ENCODE results near the gene LRIF1. TPM values are rescaled to one million over a fixed set of nuclear protein-coding genes. Genes with fewer than 3 reads are reported as not detected.

The LRIF1 gene
- total RNA-seq, 4 donors from 2014 or later = 5.1 to 9.5 (median 5.6) TPM

- Histone ChIP-seq H3K27ac (no peak overlapping the region), H3K4me1 (no peaks in the 10 kb centered on the region), H3K4me3 (no peak overlapping the region), H3K9me3 (no peaks in the 10 kb centered on the region), H3K36me3 (no peaks in the 10 kb centered on the region), H3K27me3 (no peaks in the 10 kb centered on the region)
- WGBS, 2 donors = 49 to 68% methylated on average over 2 of the region's 2 CpGs
- DNase-seq = no peak
- intact Hi-C loops (cut with DNase I) = no loop called here
- TF ChIP-seq CTCF (IDR thresholded peaks at IDR 0.05) (no peak), POLR2A (IDR thresholded peaks at IDR 0.05) (no peak)
These were observed 34.8 kb downstream of the LRIF1 start for GRCh38 chr1:110928904-110929303.

- WGBS, 2 donors = 60 to 64% methylated on average over 1 of the region's 1 CpG
- intact Hi-C loops (cut with DNase I) = no loop called here
- no peak for TF ChIP-seq CTCF (IDR thresholded peaks at IDR 0.05)
- no peak for TF ChIP-seq POLR2A (IDR thresholded peaks at IDR 0.05)
- H3K27me3 ChIP-seq = no peaks in the 10 kb centered on the region
- H3K9me3 ChIP-seq = no peaks in the 10 kb centered on the region
- no peak overlapping the region for H3K27ac ChIP-seq
- no peak overlapping the region for H3K4me3 ChIP-seq
- H3K36me3 ChIP-seq = no peaks in the 10 kb centered on the region
- no peaks in the 10 kb centered on the region for H3K4me1 ChIP-seq
- DNase-seq = no peak
These were observed 35.5 kb downstream of the LRIF1 start for GRCh38 chr1:110928191-110928590.

- TF ChIP-seq CTCF (IDR thresholded peaks at IDR 0.05) (no peak), POLR2A (IDR thresholded peaks at IDR 0.05) (no peak)
- H3K9me3 ChIP-seq = no peaks in the 10 kb centered on the region
- WGBS, 2 donors = 53 to 60% methylated on average over 2 of the region's 2 CpGs
- H3K4me1 ChIP-seq = no peaks in the 10 kb centered on the region
- no peak for DNase-seq
- no peak overlapping the region for H3K4me3 ChIP-seq
- no peak overlapping the region for H3K27ac ChIP-seq
- H3K36me3 ChIP-seq = no peaks in the 10 kb centered on the region
- intact Hi-C loops (cut with DNase I) = no loop called here
- no peaks in the 10 kb centered on the region for H3K27me3 ChIP-seq
These were observed 36.1 kb downstream of the LRIF1 start for GRCh38 chr1:110927484-110928075.

GRCh38 chr1:110921953-110922352 lies 41.8 kb downstream of the LRIF1 start:
- no peak for DNase-seq
- intact Hi-C loops (cut with DNase I) = no loop called here
- Histone ChIP-seq H3K4me1 (no peaks in the 10 kb centered on the region), H3K36me3 (no peaks in the 10 kb centered on the region), H3K27me3 (no peaks in the 10 kb centered on the region), H3K4me3 (no peak overlapping the region), H3K27ac (no peak overlapping the region), H3K9me3 (no peaks in the 10 kb centered on the region)
- WGBS, 2 donors = 87 to 94% methylated on average over 1 of the region's 1 CpG
- TF ChIP-seq CTCF (IDR thresholded peaks at IDR 0.05) (no peak), POLR2A (IDR thresholded peaks at IDR 0.05) (no peak)

GRCh38 chr1:110918016-110918415 lies 45.7 kb downstream of the LRIF1 start:
- H3K27me3 ChIP-seq = no peaks in the 10 kb centered on the region
- H3K9me3 ChIP-seq = no peaks in the 10 kb centered on the region
- TF ChIP-seq CTCF (IDR thresholded peaks at IDR 0.05) (no peak), POLR2A (IDR thresholded peaks at IDR 0.05) (no peak)
- no peaks in the 10 kb centered on the region for H3K36me3 ChIP-seq
- H3K27ac ChIP-seq = no peak overlapping the region
- H3K4me3 ChIP-seq = no peak overlapping the region
- intact Hi-C loops (cut with DNase I) = no loop called here
- no peak for DNase-seq
- WGBS, 2 donors = 95% methylated on average over 1 of the region's 1 CpG
- no peaks in the 10 kb centered on the region for H3K4me1 ChIP-seq
